GM19395 (cell line): ENCODE results near the gene SLC24A5.
A peak's percentile ranks its signal among the peaks of the same experiment; 100 is the strongest.

Source experiments
- ATAC-seq: cut with Tn5 transposase; IDR thresholded peaks from one replicate; pipeline ENCODE4 v1.9.1; 2021; ENCODE audit warnings: mild to moderate bottlenecking, moderate library complexity; ENCODE audit not compliant: unreplicated experiment

The SLC24A5 gene

GRCh38 chr15:48109856-48110531 is 10.8 kb upstream of the SLC24A5 start:
- ATAC-seq, result no peak

DNA sequence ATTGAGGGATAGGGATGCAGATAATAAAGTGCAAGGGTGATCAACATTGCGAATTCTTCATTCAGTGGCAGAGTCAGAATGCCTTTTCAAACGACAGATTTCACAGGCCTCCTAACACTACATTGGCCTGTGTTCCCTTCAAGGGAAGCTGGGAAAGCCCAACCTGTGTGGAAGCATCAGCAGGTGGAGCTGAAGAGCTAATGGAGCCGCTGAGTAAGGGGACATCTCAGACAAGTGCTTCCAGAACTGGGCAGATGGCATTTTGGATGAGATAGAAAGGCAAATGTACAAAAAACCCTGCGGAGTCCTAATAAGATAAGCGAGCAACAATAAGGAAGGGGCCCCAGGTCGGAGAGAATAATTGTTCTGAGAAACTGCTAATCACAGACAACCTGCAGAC is 8.5 kb upstream of the SLC24A5 start:
- no peak for ATAC-seq

DNA sequence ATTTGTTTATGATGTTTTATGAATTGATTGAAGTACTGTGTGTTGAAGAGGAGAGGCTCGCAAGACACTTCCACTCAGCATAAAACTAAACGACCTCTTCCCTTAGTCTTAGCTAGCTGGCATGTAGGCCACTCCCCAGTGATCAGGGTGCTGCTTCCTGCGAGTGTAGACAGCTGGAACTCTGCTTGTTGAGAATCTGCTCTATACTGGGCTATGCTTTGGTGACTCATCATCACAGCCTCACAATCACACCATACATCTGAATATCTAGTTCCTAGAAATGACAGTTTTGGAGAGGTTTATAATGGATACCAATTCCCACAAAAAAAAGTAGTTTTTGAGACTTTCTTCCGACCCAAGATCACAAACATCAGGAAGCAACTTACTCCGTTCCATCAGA is 1.5 kb upstream of the SLC24A5 start:
- no peak for ATAC-seq

GRCh38 chr15:48121849-48122248 is 1.1 kb downstream of the SLC24A5 start:
- no peak for ATAC-seq

GRCh38 chr15:48126667-48127355 is 6.0 kb downstream of the SLC24A5 start:
- no peak for ATAC-seq

- ATAC-seq, result no peak
Measured at GRCh38 chr15:48131324-48131723, 10.5 kb downstream of the SLC24A5 start.

DNA sequence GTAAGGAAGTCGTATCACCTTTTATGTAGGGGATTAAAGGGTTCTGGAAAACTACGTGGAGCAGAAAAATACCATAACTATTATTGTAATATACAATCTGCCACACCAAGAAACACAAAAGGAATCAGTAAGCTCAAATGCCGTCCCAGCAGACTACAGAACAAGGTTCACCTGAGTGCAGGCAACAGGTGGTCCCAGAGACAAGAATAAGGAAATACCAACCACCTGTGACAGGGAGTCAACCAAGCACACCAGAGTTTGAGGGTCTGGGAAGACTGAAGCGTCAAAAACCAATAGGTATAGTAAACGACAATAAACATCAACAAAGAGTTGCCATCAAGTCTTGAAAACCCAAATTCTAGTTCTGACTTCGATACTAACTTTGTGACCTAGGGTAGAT is 12.1 kb downstream of the SLC24A5 start:
- no peak for ATAC-seq

GRCh38 chr15:48143856-48144255 is 23.1 kb downstream of the SLC24A5 start:
- ATAC-seq, result no peak

- ATAC-seq, result peak; percentile 87
Measured at GRCh38 chr15:48144889-48145288, 24.1 kb downstream of the SLC24A5 start.

DNA sequence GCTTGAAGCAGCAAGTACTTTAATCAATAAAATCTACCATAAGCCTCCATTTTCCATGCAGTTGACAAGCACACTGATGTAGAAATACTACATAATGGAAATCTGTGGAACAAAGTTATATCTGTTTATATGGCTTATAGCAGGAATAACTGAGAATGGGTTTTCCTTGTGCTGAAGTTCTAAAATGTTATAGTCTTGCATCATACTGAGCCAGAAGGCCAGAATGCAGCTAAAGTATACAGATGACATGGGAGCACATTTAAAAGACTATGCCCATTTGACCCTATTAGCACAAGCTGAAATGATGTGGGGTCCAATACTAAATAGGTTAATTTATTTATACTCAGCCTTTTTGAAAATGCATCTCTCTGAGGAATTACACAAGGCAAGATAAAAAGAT is 25.1 kb downstream of the SLC24A5 start:
- no peak for ATAC-seq

- no peak for ATAC-seq
Measured at GRCh38 chr15:48147358-48147757, 26.6 kb downstream of the SLC24A5 start.

- no peak for ATAC-seq
Measured at GRCh38 chr15:48149858-48150257, 29.1 kb downstream of the SLC24A5 start.

DNA sequence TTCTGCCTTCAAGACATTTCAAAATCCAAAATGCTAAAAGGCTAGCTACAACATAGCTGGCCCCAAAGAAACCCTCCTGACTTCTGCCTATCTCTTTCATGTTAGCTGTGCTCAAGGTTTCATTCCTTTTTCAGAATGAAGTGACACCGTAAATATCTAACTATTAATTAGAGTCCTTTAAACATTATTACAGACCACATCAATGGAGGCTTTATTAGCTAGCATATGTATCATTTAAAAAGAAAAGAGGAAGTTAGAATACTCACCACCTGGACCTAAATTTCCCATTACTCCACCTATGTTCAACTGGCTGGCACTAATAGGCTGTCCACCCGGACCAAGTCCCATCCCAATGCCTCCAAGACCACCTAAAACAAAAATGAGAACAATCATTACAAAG is 32.7 kb downstream of the SLC24A5 start:
- no peak for ATAC-seq

DNA sequence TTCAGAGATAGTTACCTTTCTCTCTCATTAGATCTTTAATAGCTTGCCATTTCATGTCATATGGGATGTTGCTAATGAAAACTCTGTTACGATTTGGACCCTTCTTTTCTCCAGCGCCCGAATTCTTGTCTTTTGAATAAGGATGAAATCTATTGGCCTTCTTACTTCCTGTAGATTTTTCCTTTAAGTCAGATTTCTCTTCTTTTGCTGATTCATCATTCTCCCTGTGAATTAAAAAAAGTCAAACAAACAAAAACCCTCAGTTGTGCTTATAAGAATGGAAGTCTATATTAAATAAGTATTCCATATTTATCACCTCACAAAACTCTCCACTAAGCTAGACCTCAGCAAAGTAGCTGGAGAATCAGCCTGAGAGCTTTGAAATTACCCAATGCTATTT is 47.8 kb downstream of the SLC24A5 start:
- no peak for ATAC-seq

DNA sequence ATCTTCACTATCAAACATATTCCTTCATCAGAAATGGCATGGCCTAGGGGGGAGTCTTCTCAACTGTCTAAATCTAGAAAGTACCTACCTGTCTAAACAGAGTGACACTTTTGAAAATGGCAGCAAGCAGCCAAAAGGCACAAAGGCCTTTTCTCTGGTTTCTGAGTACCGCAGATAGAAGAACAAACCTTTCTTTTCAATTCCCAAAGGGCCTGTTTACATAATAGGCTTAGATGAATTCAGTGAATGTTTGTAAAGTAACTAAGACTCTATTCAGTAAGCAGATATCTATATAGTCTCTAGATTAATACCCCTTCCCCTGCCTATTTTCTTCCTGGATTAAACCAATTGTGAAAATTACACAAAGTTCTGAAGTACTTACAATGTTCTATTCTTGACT is 50.2 kb downstream of the SLC24A5 start:
- no peak for ATAC-seq

- no peak for ATAC-seq
Measured at GRCh38 chr15:48175126-48175525, 54.3 kb downstream of the SLC24A5 start.

GRCh38 chr15:48176112-48176511 is 55.3 kb downstream of the SLC24A5 start:
- no peak for ATAC-seq

DNA sequence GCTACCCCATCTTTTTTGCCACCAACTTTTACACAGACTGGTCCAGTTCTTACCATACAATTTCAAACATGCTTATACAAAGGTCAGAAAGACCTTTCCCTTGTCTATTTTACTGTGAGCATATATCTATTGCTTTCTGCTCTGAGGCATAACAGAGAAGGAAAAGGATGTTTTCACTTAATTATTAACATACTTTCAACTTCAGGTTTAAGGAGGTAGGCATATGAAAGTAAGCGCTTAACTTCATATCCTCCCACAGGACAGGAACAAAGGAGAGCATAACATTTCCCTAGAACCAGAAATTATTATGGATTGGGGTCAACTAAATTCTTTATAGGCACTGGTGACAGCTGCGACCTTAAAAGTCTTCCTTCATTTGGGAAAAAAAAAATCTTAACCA is 56.2 kb downstream of the SLC24A5 start:
- no peak for ATAC-seq

- peak; percentile 73 for ATAC-seq
Measured at GRCh38 chr15:48177383-48177765, 56.6 kb downstream of the SLC24A5 start.

DNA sequence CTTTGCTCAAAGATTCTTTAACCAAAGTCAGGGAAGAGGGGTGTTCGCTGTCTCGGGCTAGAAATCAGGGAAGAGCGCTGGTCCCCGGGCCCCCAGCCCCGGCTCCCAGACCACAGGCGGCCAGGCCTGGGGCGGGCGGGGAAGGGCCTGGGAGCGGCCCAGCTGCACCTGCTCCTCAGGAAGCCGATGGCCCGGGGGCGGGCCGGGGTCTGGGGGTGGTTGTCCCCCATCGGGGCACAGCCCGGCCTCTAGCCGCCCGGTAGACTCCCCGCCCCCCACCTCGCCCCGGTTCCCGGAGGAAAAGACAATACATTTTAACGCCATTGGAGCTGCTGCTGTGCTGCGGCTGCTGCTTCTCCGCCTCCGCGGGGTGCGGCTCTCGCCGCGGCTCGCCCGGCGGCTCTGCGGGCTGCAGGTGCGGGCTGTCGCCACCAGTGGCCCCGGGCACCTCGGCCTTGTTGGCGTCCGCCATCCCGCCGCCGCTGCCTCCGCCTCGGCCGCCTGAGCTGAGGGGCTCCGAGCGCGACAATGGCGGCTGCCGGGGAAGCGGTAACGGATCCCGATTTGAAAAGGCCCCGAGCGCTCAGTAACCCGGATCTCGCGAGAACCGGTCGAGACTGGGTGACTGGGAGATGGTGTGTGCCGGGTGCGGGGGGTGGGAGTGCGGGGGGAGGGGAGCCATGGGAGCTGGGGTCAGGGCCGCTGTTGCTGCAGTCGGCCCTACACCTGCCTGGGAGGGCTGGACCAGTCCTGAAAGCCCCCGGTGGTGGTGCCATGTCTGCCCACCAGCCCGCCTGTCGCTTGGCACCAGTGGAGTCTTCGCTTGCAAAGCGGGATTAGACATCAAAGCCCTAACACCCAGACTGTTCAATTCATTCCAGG is 57.2 kb downstream of the SLC24A5 start, which contains the start of gene MYEF2:
MYEF2 (minus strand) TSS at position 530 of the 882 bp plus-strand sequence; CDS start at position 472, 58 bp downstream.
- peak; percentile 78 for ATAC-seq

DNA sequence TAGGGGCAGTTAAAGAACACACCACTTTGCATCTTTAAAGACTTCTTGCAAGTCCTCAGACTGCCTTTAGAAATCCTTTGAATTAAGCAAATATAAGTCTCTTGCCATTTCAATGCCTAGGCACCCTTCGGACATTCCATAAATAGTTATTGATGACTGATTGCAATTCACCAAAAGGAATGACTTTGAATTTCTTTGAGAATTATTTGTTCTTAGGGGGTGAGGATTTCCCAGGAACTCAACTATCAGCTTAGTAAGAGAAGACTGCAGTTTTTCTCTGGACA is 57.8 kb downstream of the SLC24A5 start:
- no peak for ATAC-seq

DNA sequence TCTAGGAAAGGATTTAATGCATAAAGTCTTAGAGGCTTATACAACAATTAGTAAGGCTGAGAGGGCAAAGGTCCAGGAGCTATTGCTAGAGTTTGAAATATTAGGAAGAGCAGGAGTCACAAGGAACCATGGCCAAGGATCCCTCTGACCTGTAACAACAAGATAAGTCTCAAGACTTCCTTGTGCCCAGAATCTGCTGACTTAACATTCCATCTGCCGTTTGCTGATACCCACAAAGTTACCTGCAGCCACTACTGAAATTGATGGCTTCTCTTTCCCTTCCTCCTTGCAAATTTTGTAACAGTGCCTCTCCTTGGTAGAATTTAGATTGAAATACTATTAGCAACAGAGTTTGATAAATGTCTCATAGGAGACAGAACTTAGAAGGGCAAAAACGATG is 62.0 kb downstream of the SLC24A5 start:
- ATAC-seq, result no peak
